ENCODE data around the gene CCDC116.
A peak's percentile ranks its signal among the peaks of the same experiment; 100 is the strongest.
"Not testable (repeated sequence)": the region's sequence is repeated elsewhere in the genome, so short reads cannot be mapped to it uniquely, and the experiment has no call there.

CCDC116 gene

GRCh38 chr22:21633481-21633880 is 921 bp downstream of the CCDC116 start:
- DNase-seq = no peak

GRCh38 chr22:21634081-21634480 is 1.5 kb downstream of the CCDC116 start:
- no peak for DNase-seq

GRCh38 chr22:21634844-21635243 is 2.3 kb downstream of the CCDC116 start:
- DNase-seq = no peak

GRCh38 chr22:21635771-21636510 is 3.4 kb downstream of the CCDC116 start:
- no peak for DNase-seq

- no peak for DNase-seq
Measured at GRCh38 chr22:21636629-21637218, 4.2 kb downstream of the CCDC116 start.

- not testable (repeated sequence) for DNase-seq
Measured at GRCh38 chr22:21637450-21637849, 4.9 kb downstream of the CCDC116 start.

GRCh38 chr22:21639359-21639758 is 6.8 kb downstream of the CCDC116 start:
- DNase-seq = no peak

- no peak for DNase-seq
Measured at GRCh38 chr22:21640810-21641209, 8.2 kb downstream of the CCDC116 start.

GRCh38 chr22:21641417-21641788 is 8.8 kb downstream of the CCDC116 start:
- no peak for DNase-seq

- DNase-seq = peak; percentile 98
Measured at GRCh38 chr22:21641789-21642583, 9.4 kb downstream of the CCDC116 start, which contains the start of gene SDF2L1. Gene SDF2L1, plus strand, starts transcription at chr22:21642302. Its CDS starts 35 bp downstream, at chr22:21642337.

GRCh38 chr22:21642584-21643448 is 10.3 kb downstream of the CCDC116 start:
- DNase-seq = peak; percentile 51

- DNase-seq = no peak
Measured at GRCh38 chr22:21643533-21644357, 11.2 kb downstream of the CCDC116 start.

GRCh38 chr22:21645513-21645912 is 13.0 kb downstream of the CCDC116 start:
- DNase-seq = not testable (repeated sequence)

- peak; percentile 83 for DNase-seq
Measured at GRCh38 chr22:21646608-21647590, 14.3 kb downstream of the CCDC116 start.

- DNase-seq = no peak
Measured at GRCh38 chr22:21650280-21650679, 17.7 kb downstream of the CCDC116 start.

GRCh38 chr22:21650823-21651520 is 18.4 kb downstream of the CCDC116 start:
- no peak for DNase-seq

- DNase-seq = no peak
Measured at GRCh38 chr22:21651521-21652009, 19.0 kb downstream of the CCDC116 start.

- DNase-seq = peak; percentile 79
Measured at GRCh38 chr22:21652010-21652546, 19.5 kb downstream of the CCDC116 start.

Data from CD4-positive, alpha-beta T cell treated with Interleukin-4 for 4 hours (primary cell).